Tibial nerve (tissue), 4 donors: ENCODE results near the gene CALHM2. TPM values are rescaled to one million over a fixed set of nuclear protein-coding genes. Genes with fewer than 3 reads are reported as not detected.
A peak's percentile ranks its signal among the peaks of the same experiment; 100 is the strongest.

Source experiments
- DNase-seq, 2 donors: peaks; one replicate each; pipeline ENCODE4 v3.0.0-alpha.2; 2019; ENCODE audit warnings: low spot score in 2 of 2
- H3K27ac ChIP-seq, 4 donors: fragments of 200-600 bp; sonication (generic) in 3 of 4; one replicate each; pipeline ENCODE4 v1.5.1; 2017 to 2019; ENCODE audit warnings: mild to moderate bottlenecking in 1 of 4
- H3K27me3 ChIP-seq, 2 donors: fragments of 200-600 bp; sonication (generic) in 1 of 2; one replicate each; pipeline versions ENCODE4 v1.5.1 to v1.6.0; 2017 to 2019
- H3K36me3 ChIP-seq, 3 donors: fragments of 200-600 bp; sonication (generic); one replicate each; pipeline ENCODE4 v1.5.1; 2018 to 2019
- H3K4me1 ChIP-seq, 4 donors: fragments of 200-600 bp; sonication (generic) in 3 of 4; one replicate each; pipeline ENCODE4 v1.5.1; 2017 to 2019
- H3K4me3 ChIP-seq, 4 donors: fragments of 200-600 bp; sonication (generic) in 3 of 4; one replicate each; pipeline ENCODE4 v1.5.1; 2017 to 2019; ENCODE audit warnings: mild to moderate bottlenecking in 1 of 4, moderate library complexity in 1 of 4
- H3K9me3 ChIP-seq, 4 donors: fragments of 200-600 bp; sonication (generic) in 3 of 4; one replicate each; pipeline ENCODE4 v1.5.1; 2017 to 2019
- EP300 ChIP-seq, 2 donors: sonication (generic); formaldehyde crosslinking; IDR thresholded peaks; one replicate each; pipeline ENCODE4 v1.6.1; 2017; ENCODE audit warnings: antibody characterized with exemption in 2 of 2, mild to moderate bottlenecking in 1 of 2
- POLR2A ChIP-seq, 2 donors: fragments of 450-650 bp; IDR thresholded peaks; one replicate each; pipeline ENCODE4 v1.6.1; 2017; ENCODE audit warnings: antibody characterized with exemption in 2 of 2, mild to moderate bottlenecking in 2 of 2, moderate library complexity in 2 of 2
- WGBS, 2 donors: methylation state at CpG; one replicate each; pipeline ENCODE4 v1.1.5; 2018; 5-methylcytosine and 5-hydroxymethylcytosine counted together
- total RNA-seq, 4 donors: library from RNA; depleted of rRNA; stranded (reverse); fragments of >200 nt; gene quantifications; one replicate each; pipeline ENCODE4 v1.1.0, GENCODE V29; 2016
- TF ChIP-seq, protein P1 (sequence below), 5 experiments: fragments of 200-600 bp in 3 of 5; fragments of 450-650 bp in 2 of 5; sonication (generic) in 3 of 5; IDR thresholded peaks; one replicate each; pipeline ENCODE4 v1.5.1; 2016 to 2019; ENCODE audit warnings: antibody characterized with exemption in 5 of 5, mild to moderate bottlenecking in 3 of 5, moderate library complexity in 2 of 5

The CALHM2 gene
- total RNA-seq, 4 donors from 2014 or later: 61.4 to 119 (median 65.6) TPM

DNA sequence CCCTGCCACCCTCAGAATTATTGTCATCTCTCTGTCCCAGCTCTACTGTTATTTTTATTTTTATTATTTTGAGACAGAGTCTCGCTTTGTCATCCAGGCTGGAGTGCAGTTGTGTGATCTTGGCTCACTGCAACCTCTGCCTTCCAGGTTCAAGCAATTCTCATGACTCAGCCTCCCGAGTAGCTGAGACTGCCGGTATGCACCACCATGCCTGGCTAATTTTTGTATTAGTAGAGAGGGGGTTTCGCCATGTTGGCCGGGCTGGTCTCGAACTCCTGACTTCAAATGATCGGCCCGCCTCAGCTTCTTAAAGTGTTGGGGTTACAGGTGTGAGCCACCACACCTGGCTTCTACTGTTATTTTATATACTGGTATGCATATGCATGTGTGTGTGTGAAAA is 11.0 kb downstream of the CALHM2 start:
- peaks cover 0 to 100% (median 7%) of the 10 kb centered on the region in 3 donors for H3K36me3 ChIP-seq
- no peaks in the 10 kb centered on the region for H3K27me3 ChIP-seq
- H3K9me3 ChIP-seq: no peaks in the 10 kb centered on the region
- DNase-seq: no peak
- TF ChIP-seq, protein P1, sequence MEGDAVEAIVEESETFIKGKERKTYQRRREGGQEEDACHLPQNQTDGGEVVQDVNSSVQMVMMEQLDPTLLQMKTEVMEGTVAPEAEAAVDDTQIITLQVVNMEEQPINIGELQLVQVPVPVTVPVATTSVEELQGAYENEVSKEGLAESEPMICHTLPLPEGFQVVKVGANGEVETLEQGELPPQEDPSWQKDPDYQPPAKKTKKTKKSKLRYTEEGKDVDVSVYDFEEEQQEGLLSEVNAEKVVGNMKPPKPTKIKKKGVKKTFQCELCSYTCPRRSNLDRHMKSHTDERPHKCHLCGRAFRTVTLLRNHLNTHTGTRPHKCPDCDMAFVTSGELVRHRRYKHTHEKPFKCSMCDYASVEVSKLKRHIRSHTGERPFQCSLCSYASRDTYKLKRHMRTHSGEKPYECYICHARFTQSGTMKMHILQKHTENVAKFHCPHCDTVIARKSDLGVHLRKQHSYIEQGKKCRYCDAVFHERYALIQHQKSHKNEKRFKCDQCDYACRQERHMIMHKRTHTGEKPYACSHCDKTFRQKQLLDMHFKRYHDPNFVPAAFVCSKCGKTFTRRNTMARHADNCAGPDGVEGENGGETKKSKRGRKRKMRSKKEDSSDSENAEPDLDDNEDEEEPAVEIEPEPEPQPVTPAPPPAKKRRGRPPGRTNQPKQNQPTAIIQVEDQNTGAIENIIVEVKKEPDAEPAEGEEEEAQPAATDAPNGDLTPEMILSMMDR (IDR thresholded peaks at IDR 0.05): no peak
- TF ChIP-seq EP300 (IDR thresholded peaks at IDR 0.05): no peak
- no peak for TF ChIP-seq POLR2A (IDR thresholded peaks at IDR 0.05)
- no peak overlapping the region for H3K4me3 ChIP-seq
- peak overlapping the region in 1 of 4 donors; percentile 59 for H3K27ac ChIP-seq
- H3K4me1 ChIP-seq: peaks cover 0 to 25% (median 3%) of the 10 kb centered on the region in 4 donors
- WGBS, 2 donors: 88 to 92% methylated on average over 8 of the region's 8 CpGs

DNA sequence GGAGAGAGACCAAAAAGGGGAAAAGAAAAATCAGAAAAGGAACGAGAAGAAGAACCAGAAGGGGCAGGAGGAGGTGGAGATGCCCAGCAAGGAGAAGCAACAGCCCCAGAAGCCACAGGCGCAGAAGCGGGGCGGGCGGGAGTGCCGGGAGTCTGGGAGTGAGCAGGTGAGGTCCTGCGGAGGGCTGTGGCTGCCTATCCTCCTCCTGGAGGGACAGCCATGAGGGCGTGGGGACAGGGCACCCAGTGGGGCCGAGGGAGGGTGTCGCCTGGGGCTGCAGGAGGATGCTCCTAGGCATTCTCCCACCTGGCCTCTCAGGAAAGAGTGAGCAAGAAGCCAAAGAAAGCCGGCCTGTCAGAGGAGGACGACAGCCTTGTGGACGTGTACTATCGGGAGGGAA is 11.8 kb downstream of the CALHM2 start:
- WGBS, 2 donors: 90 to 93% methylated on average over 14 of the region's 14 CpGs
- Histone ChIP-seq H3K27ac (no peak overlapping the region), H3K27me3 (no peaks in the 10 kb centered on the region), H3K4me1 (peaks cover 0 to 17% (median under 1%) of the 10 kb centered on the region in 4 donors), H3K36me3 (peaks cover 0 to 100% (median 7%) of the 10 kb centered on the region in 3 donors), H3K4me3 (no peak overlapping the region), H3K9me3 (no peaks in the 10 kb centered on the region)
- DNase-seq: no peak
- TF ChIP-seq, protein P1 (IDR thresholded peaks at IDR 0.05): no peak
- TF ChIP-seq EP300 (IDR thresholded peaks at IDR 0.05): no peak
- TF ChIP-seq POLR2A (IDR thresholded peaks at IDR 0.05): no peak

DNA sequence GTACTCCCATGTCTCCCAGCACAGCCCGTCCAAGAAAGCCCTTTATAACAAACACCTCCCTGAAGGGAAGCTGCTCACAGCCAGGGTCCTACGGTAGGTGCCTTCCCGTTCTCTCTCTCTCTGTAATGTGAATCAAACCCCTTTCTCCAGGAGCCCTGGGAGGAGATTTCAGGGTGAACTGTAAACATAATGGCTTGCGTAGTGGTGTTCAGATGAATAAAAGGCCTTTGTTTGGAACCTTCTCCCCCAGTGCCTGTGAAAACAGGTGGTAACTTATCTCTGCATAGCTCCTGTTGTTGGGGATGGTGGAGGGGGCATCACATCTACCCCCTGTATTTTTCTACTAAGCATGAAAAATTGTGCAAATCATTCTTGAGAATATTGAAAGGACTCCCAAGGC is 12.4 kb downstream of the CALHM2 start:
- no peak for DNase-seq
- peaks cover 0 to 11% (median 0%) of the 10 kb centered on the region in 4 donors for H3K4me1 ChIP-seq
- peaks cover 0 to 100% (median 7%) of the 10 kb centered on the region in 3 donors for H3K36me3 ChIP-seq

DNA sequence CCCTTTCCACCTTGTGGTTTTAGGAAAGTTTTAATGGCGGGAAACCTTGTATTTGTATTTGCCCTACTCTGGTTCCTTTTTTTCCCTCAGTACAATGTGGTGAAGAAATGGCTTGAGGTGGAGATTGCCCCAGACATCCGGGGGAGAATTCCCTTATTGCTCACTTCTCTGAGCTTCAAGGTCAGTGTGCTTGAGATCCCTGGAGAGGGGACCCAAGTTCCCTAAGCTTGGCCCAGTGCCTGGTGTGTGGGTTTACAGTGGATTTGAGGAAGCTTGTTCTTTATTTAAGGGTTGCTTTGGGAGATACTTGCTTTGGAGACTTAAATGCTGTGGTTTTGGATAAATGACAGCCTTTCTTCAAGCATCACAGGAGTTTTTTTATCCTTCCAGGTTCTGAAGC is 18.3 kb downstream of the CALHM2 start:
- Histone ChIP-seq H3K27ac (peak overlapping the region in 1 of 4 donors; percentile 47), H3K27me3 (no peaks in the 10 kb centered on the region), H3K36me3 (peaks cover 0 to 97% (median 7%) of the 10 kb centered on the region in 3 donors), H3K9me3 (no peaks in the 10 kb centered on the region), H3K4me1 (peaks cover 0 to 12% (median 2%) of the 10 kb centered on the region in 4 donors), H3K4me3 (no peak overlapping the region)
- 52 to 73% methylated on average over 2 of the region's 2 CpGs for WGBS, 2 donors
- DNase-seq: peak in 1 of 2 donors; percentile 72
- TF ChIP-seq, protein P1 (IDR thresholded peaks at IDR 0.05): no peak
- TF ChIP-seq POLR2A (IDR thresholded peaks at IDR 0.05) (no peak), EP300 (IDR thresholded peaks at IDR 0.05) (peak in 1 of 2 donors; percentile 49)

More for the DNA sequence above, 12.4 kb downstream of the CALHM2 start:
- H3K9me3 ChIP-seq: no peaks in the 10 kb centered on the region
- H3K27ac ChIP-seq: no peak overlapping the region
- no peak overlapping the region for H3K4me3 ChIP-seq
- 70 to 76% methylated on average over 4 of the region's 4 CpGs for WGBS, 2 donors
- no peaks in the 10 kb centered on the region for H3K27me3 ChIP-seq
- TF ChIP-seq EP300 (IDR thresholded peaks at IDR 0.05) (no peak), POLR2A (IDR thresholded peaks at IDR 0.05) (no peak)
- TF ChIP-seq, protein P1 (IDR thresholded peaks at IDR 0.05): no peak

DNA sequence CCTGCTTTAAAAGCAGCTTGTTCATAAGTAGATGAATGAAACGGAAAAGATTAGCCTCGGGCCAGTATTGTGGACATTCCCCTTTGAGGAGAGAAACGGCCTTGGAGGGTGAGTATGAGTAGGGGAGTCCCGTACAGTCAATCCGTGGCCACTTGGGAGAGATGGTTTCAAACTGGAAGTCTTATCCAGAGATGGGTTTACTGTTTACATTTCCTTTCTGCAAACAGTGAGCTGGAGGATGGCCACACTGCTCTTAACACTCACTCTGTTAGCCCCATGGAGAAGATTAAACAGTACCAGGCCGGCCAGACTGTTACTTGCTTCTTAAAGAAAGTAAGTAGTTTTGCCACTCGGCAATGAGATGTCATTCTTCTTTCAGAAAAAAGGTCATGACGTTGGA is 20.3 kb downstream of the CALHM2 start:
- peaks cover 0 to 97% (median 0%) of the 10 kb centered on the region in 3 donors for H3K36me3 ChIP-seq
- WGBS, 2 donors: 66 to 71% methylated on average over 8 of the region's 8 CpGs
- peaks cover 0 to 12% (median 2%) of the 10 kb centered on the region in 4 donors for H3K4me1 ChIP-seq
- TF ChIP-seq, protein P1 (IDR thresholded peaks at IDR 0.05): no peak
- no peak for TF ChIP-seq POLR2A (IDR thresholded peaks at IDR 0.05)
- no peak for TF ChIP-seq EP300 (IDR thresholded peaks at IDR 0.05)
- H3K27ac ChIP-seq: no peak overlapping the region
- no peaks in the 10 kb centered on the region for H3K9me3 ChIP-seq
- H3K4me3 ChIP-seq: no peak overlapping the region
- no peaks in the 10 kb centered on the region for H3K27me3 ChIP-seq
- no peak for DNase-seq
